Dermis blood vessel endothelial cell (primary cell): ENCODE data around the gene SLC19A1. TPM values are rescaled to one million over a fixed set of nuclear protein-coding genes. Genes with fewer than 3 reads are reported as not detected.
A peak's percentile ranks its signal among the peaks of the same experiment; 100 is the strongest.

Experiments used
- DNase-seq: peaks from one replicate; pipeline ENCODE4 v3.0.0; 2010
- total RNA-seq: library from RNA; depleted of rRNA; stranded (reverse); fragments of >200 nt; gene quantifications from 2 replicates; pipeline ENCODE4 v1.2.3, GENCODE V29; 2014

Gene SLC19A1
- total RNA-seq, 1 donor from 2014 or later = 5.8 TPM

GRCh38 chr21:45490049-45490731 lies 52.0 kb downstream of the SLC19A1 start:
- no peak for DNase-seq

GRCh38 chr21:45489722-45489982 lies 52.6 kb downstream of the SLC19A1 start:
- no peak for DNase-seq

- DNase-seq = no peak
Observed at GRCh38 chr21:45488931-45489721, 53.1 kb downstream of the SLC19A1 start.

- no peak for DNase-seq
Observed at GRCh38 chr21:45487891-45488600, 54.2 kb downstream of the SLC19A1 start.

- no peak for DNase-seq
Observed at GRCh38 chr21:45487161-45487806, 55.0 kb downstream of the SLC19A1 start.

GRCh38 chr21:45486443-45487160 lies 55.6 kb downstream of the SLC19A1 start:
- no peak for DNase-seq

GRCh38 chr21:45485686-45486442 lies 56.4 kb downstream of the SLC19A1 start:
- DNase-seq = no peak

- no peak for DNase-seq
Observed at GRCh38 chr21:45484318-45484717, 57.9 kb downstream of the SLC19A1 start.

- DNase-seq = no peak
Observed at GRCh38 chr21:45482899-45483821, 59.1 kb downstream of the SLC19A1 start.

GRCh38 chr21:45481977-45482898 lies 60.0 kb downstream of the SLC19A1 start:
- no peak for DNase-seq

GRCh38 chr21:45481566-45481965 lies 60.7 kb downstream of the SLC19A1 start:
- no peak for DNase-seq

- DNase-seq = no peak
Observed at GRCh38 chr21:45480701-45481500, 61.3 kb downstream of the SLC19A1 start.

GRCh38 chr21:45479691-45480675 lies 62.3 kb downstream of the SLC19A1 start:
- DNase-seq = no peak

- DNase-seq = no peak
Observed at GRCh38 chr21:45478816-45479669, 63.2 kb downstream of the SLC19A1 start.

- DNase-seq = peak; percentile 78
Observed at GRCh38 chr21:45478115-45478801, 64.0 kb downstream of the SLC19A1 start.
